ENCODE measurements around the gene LRMDA.

LRMDA gene

DNA sequence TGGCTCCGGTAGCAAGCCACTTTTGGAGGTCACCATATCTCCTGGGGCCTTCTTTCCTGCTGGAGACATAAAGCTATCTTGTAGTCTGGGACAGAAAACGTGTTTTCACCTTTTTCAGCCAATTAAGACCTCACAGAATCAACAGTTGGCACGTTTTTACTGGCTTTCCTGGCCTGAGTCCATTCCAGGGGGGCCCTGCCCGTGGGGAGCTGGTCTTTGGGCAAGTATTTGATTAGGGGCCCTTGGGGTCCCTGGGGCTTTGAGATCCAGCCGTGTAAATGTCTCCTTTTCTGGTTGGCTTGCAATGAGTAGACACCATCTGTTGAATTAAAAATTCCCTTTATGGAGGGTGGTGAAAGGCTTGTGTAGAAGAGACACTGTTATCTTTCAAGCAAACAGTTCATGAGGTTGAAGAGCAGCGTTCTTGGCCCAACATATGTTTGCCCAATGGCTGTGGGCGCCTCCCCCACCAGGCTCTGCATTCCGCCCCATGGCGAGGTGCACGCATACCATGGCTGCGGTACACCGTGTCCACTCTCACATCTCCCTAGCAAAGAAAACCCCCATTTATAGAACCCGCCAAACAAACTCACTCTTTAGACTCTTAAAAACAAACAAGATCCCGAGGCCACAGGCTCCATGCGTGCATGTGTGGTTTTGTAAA is 593.2 kb downstream of the LRMDA start:
- H3K9me3 Mint-ChIP-seq: no peaks in the 10 kb centered on the region
- ATAC-seq: no peak
- no peaks in the 10 kb centered on the region for H3K27me3 Mint-ChIP-seq
- no peaks in the 10 kb centered on the region for H3K4me1 Mint-ChIP-seq
- no peak overlapping the region for H3K27ac Mint-ChIP-seq
- DNase-seq: no peak
- no peak overlapping the region for H3K4me3 Mint-ChIP-seq

DNA sequence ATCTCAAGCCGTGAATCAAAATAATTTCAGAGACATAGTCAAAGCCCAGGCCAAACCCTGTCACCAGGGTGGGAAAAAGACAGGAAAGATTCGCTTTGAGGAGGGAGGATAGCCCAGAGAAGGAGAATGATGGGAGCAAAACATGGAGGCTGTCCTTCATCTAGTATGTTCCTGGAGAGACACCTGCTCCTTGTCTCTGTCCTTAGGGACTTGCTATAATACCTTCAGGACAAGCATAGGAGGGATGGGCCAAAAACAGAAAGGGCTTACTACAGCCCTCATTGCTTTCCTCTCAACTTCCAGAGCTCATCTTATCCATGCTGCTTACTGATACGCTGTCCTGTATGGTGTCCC is 593.7 kb downstream of the LRMDA start:
- H3K4me1 Mint-ChIP-seq: no peaks in the 10 kb centered on the region
- no peak for ATAC-seq

GRCh38 chr10:76026176-76026771 is 594.9 kb downstream of the LRMDA start:
- no peaks in the 10 kb centered on the region for H3K27me3 Mint-ChIP-seq
- no peak for ATAC-seq
- no peak overlapping the region for H3K27ac Mint-ChIP-seq

More for the DNA sequence above, 593.7 kb downstream of the LRMDA start:
- Mint-ChIP-seq H3K4me3 (no peak overlapping the region), H3K27ac (no peak overlapping the region), H3K9me3 (no peaks in the 10 kb centered on the region), H3K27me3 (no peaks in the 10 kb centered on the region)
- no peak for DNase-seq

GRCh38 chr10:76026905-76027304 is 595.5 kb downstream of the LRMDA start:
- no peak overlapping the region for H3K27ac Mint-ChIP-seq
- no peaks in the 10 kb centered on the region for H3K27me3 Mint-ChIP-seq
- no peaks in the 10 kb centered on the region for H3K9me3 Mint-ChIP-seq
- DNase-seq: no peak
- ATAC-seq: no peak
- no peak overlapping the region for H3K4me3 Mint-ChIP-seq
- H3K4me1 Mint-ChIP-seq: no peaks in the 10 kb centered on the region

More at GRCh38 chr10:76026176-76026771, 594.9 kb downstream of the LRMDA start:
- H3K4me1 Mint-ChIP-seq: no peaks in the 10 kb centered on the region
- no peak for DNase-seq
- no peak overlapping the region for H3K4me3 Mint-ChIP-seq
- H3K9me3 Mint-ChIP-seq: no peaks in the 10 kb centered on the region

- Mint-ChIP-seq H3K27me3 (peaks cover 4% of the 10 kb centered on the region), H3K4me1 (no peaks in the 10 kb centered on the region), H3K4me3 (no peak overlapping the region), H3K9me3 (no peaks in the 10 kb centered on the region), H3K27ac (no peak overlapping the region)
- DNase-seq (no peak), ATAC-seq (no peak)
Observed at GRCh38 chr10:76029782-76030181, 598.4 kb downstream of the LRMDA start.

GRCh38 chr10:76031099-76031498 is 599.7 kb downstream of the LRMDA start:
- ATAC-seq: no peak
- DNase-seq: no peak
- H3K9me3 Mint-ChIP-seq: no peaks in the 10 kb centered on the region
- no peak overlapping the region for H3K4me3 Mint-ChIP-seq
- no peaks in the 10 kb centered on the region for H3K4me1 Mint-ChIP-seq
- no peak overlapping the region for H3K27ac Mint-ChIP-seq
- peaks cover 7% of the 10 kb centered on the region for H3K27me3 Mint-ChIP-seq

DNA sequence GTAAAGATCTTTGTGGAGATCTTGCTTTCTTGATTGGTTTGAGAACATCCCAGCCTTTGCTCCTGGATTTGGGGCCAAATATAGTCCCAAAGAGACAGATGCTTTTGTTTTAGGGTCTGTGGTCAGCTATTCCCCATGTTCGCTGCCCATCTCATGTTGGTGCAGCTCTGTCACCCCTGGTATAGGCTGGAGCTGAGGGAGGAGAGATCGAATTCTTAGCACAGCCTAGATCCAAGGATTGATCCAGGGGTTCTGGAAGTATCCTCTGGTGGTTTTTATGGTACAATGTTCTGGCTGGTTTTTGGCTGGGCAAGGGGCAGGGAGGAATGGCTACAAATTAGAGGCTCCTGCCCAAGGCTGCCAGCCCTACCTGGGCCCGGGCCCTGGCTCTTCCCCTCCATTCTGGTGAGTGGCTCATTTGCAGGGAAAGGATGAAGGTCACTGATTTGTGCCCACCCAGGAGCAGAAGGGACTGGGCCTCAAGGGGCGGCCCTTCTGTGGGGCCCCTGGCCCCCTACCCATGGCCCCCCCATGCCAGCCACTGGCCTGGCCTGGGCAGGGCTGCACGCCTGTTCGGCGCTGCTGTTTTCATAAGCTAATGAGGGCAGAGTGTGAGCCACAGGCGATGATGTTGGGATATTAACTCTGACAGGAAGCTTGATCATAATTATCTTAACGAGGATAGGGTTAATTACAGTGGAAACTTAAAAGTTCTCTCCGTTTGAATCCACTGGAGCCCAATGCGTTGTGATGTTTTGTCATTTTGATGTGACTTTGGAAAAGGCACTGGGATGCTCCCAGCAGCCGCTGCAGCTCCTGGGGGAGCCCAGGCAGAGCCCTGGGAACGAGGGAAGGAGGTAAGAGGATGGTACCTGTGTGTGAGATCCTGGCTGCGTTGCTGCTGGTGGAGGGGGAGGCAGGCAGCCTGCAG is 600.6 kb downstream of the LRMDA start:
- no peak overlapping the region for H3K4me3 Mint-ChIP-seq
- ATAC-seq: no peak
- no peak overlapping the region for H3K27ac Mint-ChIP-seq
- no peak for DNase-seq
- no peaks in the 10 kb centered on the region for H3K4me1 Mint-ChIP-seq
- H3K9me3 Mint-ChIP-seq: no peaks in the 10 kb centered on the region
- H3K27me3 Mint-ChIP-seq: peaks cover 7% of the 10 kb centered on the region

DNA sequence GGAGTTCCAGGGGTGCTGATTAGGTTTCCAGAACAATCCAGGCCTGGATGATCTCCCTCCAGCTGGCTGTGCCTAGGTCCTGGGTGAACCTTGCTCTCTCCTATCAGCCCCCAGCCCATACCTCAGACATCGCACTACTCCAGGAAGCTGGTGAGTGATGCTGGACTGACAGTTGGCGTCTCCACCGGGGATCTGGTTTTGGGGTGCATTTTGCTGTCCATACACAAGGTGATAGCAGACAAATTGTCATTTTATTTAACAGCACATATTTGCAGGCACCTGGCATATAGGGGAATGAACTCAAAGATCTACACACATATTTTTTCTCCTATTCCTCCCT is 601.2 kb downstream of the LRMDA start:
- Mint-ChIP-seq H3K27ac (no peak overlapping the region), H3K4me3 (no peak overlapping the region), H3K27me3 (peaks cover 7% of the 10 kb centered on the region), H3K4me1 (no peaks in the 10 kb centered on the region), H3K9me3 (no peaks in the 10 kb centered on the region)
- no peak for DNase-seq
- ATAC-seq: no peak

GRCh38 chr10:76033457-76034196 is 602.2 kb downstream of the LRMDA start:
- no peak overlapping the region for H3K27ac Mint-ChIP-seq
- no peak overlapping the region for H3K4me3 Mint-ChIP-seq
- DNase-seq: no peak

DNA sequence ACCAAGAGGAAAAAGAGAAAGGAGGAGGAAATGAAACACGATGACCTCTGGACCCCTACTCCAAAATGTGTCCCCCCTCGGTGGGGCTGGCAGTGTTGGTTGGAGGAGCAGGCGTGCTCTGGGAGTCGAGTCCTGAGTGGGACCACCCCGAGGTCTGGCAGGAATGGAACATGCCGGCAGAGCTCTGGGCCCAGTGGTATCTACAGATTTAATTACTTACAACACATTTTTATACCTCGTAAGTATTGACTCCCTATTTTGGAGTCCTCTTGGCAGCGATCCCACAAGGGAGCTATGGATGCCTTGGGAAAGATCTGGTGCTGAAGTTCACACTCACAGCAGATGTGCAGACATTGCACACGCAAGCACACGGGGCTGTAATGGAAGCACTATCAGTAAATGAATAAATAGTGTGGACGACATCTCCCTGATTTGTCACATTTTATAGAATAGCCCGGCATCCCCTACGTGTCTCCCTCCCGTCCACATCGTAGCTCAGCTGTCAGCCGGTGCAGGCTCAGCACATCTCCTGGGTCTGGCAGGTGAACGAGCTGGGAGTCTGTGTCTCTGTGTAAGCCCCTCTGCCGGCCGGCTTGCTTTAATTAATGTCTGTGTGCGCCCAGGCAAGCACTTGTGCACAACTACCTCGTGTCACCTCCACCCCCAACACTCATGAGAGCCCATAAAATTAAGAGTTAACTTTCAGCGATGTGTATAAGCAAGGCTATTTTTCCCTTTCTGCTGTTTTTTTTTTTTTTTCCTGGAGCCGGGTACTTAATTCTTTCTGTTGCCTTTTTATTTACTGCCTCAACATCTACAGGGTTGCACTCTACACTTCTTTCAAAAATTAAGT is 603.2 kb downstream of the LRMDA start:
- no peak overlapping the region for H3K27ac Mint-ChIP-seq
- ATAC-seq: no peak
- no peaks in the 10 kb centered on the region for H3K4me1 Mint-ChIP-seq
- no peak overlapping the region for H3K4me3 Mint-ChIP-seq
- H3K27me3 Mint-ChIP-seq: peaks cover 7% of the 10 kb centered on the region
- no peak for DNase-seq
- H3K9me3 Mint-ChIP-seq: peaks cover 0 to 7% of the 10 kb centered on the region in 2 donors

More at GRCh38 chr10:76033457-76034196, 602.2 kb downstream of the LRMDA start:
- peaks cover 7% of the 10 kb centered on the region for H3K27me3 Mint-ChIP-seq
- ATAC-seq: no peak
- peaks cover 0 to 5% of the 10 kb centered on the region in 2 donors for H3K9me3 Mint-ChIP-seq
- no peaks in the 10 kb centered on the region for H3K4me1 Mint-ChIP-seq

DNA sequence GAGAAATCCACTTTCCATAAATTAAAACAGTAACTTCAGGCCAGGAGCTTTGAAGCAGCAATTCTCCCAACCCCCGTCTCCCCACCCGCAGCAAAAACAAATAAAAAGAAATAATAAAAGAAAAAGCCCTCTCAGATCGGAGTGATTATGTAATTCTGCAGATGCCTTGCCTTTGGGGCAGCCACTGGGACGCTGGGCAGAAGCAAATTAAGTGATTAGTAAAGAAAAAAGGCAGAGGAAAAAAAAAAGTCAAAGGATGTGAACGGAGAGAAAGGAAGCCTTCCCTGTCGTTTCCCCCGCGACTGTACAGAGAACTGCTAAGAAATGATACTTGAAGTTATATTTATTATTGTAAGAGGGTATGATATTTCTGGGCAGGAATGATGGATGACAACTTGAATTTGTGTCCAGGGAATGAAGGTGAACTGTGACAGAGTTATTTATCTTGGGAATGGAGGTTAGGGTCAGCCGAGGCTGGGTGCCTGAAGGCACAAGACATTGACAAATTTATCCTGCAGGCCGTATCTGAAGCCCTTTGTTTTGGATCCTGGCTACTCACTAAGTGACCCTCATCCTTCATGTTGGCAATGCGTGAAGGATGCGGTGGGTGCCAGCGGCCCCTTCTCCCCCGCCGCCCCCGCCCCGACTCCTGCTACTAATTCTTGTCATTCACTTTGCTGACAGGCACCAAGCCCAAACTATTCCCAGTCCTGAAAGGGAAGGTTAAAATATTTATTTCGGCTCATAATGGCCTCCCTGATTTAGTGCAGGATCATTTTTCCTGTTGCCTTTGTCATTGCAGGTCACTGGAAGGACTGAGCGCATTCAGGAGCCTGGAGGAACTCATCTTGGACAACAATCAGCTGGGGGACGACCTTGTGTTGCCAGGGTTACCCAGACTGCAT is 604.0 kb downstream of the LRMDA start:
- H3K4me1 Mint-ChIP-seq: no peaks in the 10 kb centered on the region
- peaks cover 7% of the 10 kb centered on the region for H3K27me3 Mint-ChIP-seq
- peak overlapping the region in 1 of 2 donors; percentile 74 for H3K27ac Mint-ChIP-seq
- peaks cover 0 to 7% of the 10 kb centered on the region in 2 donors for H3K9me3 Mint-ChIP-seq
- no peak for DNase-seq
- no peak overlapping the region for H3K4me3 Mint-ChIP-seq
- no peak for ATAC-seq

DNA sequence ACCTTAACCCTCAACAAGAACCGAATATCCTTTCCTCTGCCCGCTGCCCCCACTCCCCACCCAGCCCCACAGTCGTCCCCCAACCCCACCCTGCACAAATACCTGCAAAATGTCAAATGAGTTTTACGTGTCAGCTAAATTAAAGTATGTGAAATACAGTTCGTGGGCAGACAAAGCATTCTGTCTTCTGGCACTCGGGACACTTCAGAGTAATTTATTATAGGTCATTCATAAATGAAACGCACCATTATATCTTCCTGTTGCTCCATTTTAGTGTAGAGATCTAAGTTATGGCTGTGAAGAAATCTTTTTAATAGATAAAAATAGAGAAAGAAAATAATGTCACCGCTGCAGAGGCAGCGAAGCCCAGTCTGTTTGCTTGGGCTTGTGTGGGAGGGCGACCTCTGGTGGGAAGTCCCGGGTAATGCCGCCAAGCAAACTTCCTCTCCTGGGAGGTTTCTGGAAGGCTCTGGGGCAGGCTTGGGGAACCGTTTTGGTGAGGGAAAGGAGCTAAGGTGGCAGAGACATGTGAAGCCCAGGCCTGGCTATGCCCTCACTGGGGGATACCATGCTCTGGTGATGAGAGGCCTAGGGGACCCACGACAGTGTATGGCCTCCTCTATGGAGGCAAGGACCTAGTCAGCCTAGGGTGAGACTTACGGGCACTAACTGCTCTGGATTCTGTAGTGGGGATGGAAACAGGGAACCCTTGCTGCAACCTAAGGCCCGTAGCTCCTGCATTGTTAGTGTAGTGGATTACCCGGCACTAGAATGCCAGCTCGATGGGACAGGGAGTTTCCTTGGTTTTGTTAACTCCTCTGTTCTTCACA is 604.9 kb downstream of the LRMDA start:
- ATAC-seq (no peak), DNase-seq (peak; percentile 10 to 37)
- Mint-ChIP-seq H3K4me1 (no peaks in the 10 kb centered on the region), H3K9me3 (peaks cover 0 to 7% of the 10 kb centered on the region in 2 donors), H3K27me3 (peaks cover 7% of the 10 kb centered on the region), H3K27ac (peak overlapping the region in 1 of 2 donors; percentile 5), H3K4me3 (no peak overlapping the region)

- no peaks in the 10 kb centered on the region for H3K4me1 Mint-ChIP-seq
- H3K4me3 Mint-ChIP-seq: no peak overlapping the region
- no peak for DNase-seq
- H3K9me3 Mint-ChIP-seq: peaks cover 0 to 7% of the 10 kb centered on the region in 2 donors
- H3K27ac Mint-ChIP-seq: no peak overlapping the region
- ATAC-seq: no peak
- peaks cover 7% of the 10 kb centered on the region for H3K27me3 Mint-ChIP-seq
Observed at GRCh38 chr10:76036962-76037361, 605.5 kb downstream of the LRMDA start.

Data from stimulated activated naive CD8-positive, alpha-beta T cell treated with anti-CD3 and anti-CD28 coated beads, Interleukin-15, amount 100 ng/mL, for 72 hours (primary cell).